GM19324 (cell line): ENCODE measurements around the gene TSR2.

Experiments used
- ATAC-seq: cut with Tn5 transposase; IDR thresholded peaks from one replicate; pipeline ENCODE4 v1.9.1; 2021; ENCODE audit warnings: mild to moderate bottlenecking, moderate library complexity; ENCODE audit not compliant: unreplicated experiment, low FRiP score

The TSR2 gene, protein sequence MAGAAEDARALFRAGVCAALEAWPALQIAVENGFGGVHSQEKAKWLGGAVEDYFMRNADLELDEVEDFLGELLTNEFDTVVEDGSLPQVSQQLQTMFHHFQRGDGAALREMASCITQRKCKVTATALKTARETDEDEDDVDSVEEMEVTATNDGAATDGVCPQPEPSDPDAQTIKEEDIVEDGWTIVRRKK

DNA sequence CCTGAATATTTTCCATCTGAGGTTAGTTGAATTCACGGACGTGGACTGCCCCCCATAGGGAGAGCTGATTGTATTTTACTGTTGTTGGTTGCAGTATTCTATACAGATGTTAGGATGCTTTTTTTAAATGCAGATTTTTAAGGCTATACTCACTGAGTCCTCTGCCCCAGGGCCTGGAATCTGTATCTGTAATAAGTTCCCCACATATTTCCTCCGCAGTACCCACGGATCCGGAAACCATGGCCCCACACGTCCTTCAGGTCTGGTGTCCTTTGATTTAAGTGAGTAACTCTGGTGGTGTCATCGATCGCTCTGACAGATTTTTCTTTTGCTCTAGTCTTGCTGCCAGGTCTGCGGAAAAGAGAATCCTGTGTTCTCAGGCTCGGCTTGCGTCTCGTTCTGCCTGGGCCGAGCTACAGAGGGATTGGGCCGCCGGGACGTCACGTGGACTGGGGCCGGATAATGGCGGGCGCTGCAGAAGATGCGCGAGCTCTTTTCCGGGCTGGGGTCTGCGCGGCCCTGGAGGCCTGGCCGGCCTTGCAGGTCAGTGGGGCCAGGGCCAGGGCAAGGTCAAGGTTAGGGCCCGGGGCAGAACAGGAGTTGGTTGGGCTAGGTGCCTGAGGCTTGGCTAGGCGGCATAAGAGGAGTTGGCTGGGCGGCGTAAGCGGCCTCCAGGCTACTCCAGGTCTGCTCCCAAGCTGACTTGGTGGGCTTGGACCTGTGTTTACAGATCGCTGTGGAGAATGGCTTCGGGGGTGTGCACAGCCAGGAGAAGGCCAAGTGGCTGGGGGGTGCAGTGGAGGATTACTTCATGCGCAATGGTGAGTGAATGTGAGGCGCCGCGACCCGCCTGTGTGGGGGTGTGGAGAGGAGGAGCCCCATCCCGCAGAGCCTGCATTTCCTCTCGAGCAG is at the start of gene TSR2:
TSS of gene TSR2 (plus strand) at position 445 of the 912 bp plus-strand sequence. CDS start at position 463, 18 bp downstream.
- peak; percentile 95 for ATAC-seq

GRCh38 chrX:54397113-54397512 is 43.1 kb upstream of the TSR2 start:
- no peak for ATAC-seq

DNA sequence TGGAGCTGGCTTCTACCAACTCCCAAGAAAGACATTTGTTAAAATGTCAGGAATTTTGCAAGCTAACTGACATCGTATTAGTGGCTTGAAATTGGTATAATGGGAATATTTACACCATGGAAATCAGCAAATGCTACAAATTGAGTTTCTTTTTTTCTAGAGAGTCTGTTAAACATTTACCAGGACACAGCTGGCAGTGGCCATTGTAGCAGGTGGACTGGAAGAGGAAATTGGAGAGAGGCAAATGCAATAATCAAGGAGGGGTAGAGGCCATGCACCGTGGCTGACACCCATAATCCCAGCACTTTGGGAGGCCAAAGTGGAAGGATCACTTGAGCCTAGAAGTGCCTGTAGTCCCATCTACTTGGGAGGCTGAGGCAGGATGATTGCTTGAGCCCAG is 32.9 kb upstream of the TSR2 start:
- ATAC-seq, result no peak

GRCh38 chrX:54411732-54412131 is 28.5 kb upstream of the TSR2 start:
- no peak for ATAC-seq

DNA sequence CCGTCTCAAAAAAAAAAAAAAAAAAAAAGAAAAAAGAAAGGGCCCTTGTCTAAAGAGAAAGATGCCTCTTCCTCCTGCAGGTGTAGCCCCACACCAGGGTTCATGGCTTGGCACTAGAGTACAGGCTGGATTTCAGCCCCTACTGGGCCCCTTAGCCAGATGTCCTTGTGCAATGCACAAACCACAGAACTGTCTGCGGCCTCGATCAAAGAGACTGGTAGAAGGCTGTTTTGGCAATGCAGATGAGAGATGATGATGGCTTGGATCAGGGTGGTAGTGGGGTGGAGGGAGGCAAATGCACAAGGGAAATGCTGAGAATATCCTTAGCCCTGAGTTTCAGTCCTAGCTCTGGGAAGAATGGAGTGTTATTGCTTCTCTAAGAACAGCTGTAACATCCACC is 26.5 kb upstream of the TSR2 start:
- no peak for ATAC-seq

DNA sequence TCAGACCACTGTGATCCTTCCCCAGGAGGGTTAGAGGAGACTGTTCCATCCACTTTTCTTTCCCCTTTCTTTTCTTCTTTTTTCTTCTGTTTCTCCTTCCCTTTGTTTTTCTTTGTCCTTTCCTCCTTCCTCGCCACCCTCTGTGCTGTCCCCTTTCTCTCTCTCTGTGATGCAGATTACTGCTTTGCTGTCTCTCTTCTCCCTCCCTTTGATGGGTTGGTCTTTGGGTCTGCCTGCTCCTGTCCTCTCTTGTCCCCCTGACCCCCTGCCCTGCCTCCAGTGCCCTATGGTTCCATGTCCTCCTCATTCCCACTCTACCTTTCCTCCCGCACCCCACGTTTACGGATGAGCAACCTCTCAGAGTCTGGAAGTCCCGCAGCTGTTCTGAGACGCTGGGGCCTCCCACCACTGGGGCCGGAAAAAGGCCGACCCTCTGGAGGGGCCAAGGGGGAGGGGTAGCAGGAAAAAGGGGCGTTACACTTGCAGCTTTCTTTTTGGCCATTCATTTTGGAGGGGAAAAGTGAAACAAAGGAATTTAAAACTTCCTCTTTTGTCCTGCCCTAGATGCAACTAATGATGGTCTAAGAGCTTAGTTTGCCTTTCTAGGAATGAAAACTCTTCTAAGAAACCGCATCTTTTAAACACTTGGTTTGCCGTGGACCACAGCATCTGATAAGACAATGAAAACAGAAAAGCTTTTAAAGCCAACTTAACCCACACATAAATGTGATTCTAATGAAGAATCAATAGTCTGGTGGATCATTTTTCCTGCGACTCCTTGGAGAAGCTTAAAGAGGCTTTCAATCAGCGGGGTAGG is 24.5 kb upstream of the TSR2 start:
- no peak for ATAC-seq

DNA sequence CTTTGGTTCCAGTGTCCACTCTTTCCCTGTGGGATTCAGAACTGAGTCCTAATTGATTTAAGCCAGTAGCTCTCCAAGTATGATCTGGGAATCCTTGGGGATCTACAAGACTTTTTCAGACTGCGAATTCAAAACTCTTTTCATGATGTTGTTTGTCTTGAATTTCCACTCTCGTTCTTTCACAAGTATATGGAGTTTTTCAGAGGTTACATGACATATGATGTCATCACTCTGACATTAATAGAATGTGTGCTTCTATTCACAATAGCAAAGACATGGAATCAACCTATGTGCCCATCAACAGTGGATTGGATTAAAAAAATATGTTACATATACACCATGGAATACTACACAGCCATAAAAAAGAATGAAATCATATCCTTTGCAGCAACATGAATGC is 23.2 kb upstream of the TSR2 start:
- ATAC-seq, result no peak

DNA sequence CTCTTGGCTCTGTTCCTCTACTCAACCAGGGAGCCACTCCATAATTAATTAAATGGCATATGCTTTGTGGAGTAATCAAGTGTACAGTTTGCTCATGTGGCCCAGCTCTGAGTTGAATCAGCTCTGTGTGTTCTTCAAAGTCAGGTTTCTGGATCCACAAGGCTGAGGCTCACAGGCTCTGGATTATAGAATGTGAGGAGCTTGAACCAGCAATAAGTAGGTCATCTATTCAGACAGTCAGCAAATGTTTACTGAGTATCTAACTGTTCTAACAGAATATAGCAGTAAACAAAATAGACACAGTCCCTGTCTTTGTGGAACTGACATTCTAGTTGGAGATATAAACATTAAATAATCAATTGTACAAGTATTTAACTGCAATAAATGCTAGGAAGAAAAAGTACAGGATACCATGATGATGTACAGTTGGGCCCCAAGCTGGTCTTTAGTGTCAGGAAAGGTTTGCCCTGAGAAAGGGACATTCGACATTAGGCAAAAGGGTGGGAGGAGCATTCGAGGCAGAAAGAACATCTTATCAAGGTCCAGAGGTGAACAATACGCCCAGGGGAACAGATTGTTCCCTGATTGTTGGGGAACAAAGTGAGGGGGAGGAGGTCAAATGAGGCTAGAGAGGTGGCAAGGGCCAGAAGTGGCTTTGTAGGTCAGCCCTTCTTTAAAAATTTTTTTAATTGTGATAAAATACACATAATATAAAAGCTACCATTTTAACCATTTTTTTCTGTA is 20.5 kb upstream of the TSR2 start:
- ATAC-seq, result no peak

- ATAC-seq, result no peak
Observed at GRCh38 chrX:54422168-54422567, 18.0 kb upstream of the TSR2 start.

DNA sequence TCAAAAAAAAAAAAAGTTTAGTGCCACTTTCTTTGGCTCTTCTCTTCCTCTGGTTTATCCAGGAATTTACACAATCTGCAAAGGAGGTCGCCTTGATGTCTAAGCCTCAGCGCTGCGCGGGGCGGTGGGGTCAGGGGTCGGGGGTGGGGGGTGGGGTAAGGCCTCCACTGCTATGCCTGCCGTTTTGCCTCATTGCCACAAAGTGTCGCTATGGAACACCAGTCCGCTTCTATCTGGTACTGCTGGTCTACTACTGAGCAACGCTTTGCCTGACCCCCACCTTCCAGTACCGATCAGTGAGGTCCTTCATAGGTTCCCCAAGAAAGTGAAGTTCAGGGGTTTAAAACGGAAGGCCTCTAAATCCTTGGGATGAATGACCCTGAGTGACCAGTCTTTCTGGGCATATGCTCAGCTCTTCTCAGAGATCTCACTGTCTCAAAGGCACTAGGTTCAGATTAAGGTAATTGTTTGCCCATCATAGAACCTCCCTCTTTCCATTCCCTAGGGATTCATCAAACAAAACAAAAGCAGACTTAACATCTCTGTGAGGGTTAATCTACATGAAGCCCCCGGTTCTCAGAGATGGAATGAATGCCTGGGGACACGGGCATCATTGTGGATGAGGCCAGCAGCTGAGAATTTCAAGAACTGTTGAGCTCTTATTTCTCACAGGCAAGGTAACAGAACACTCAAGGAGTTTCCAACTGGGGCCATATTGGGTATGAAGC is 16.9 kb upstream of the TSR2 start:
- no peak for ATAC-seq

GRCh38 chrX:54427837-54428424 is 12.3 kb upstream of the TSR2 start:
- ATAC-seq, result no peak

- no peak for ATAC-seq
Observed at GRCh38 chrX:54430519-54430918, 9.7 kb upstream of the TSR2 start.

GRCh38 chrX:54435121-54435520 is 5.1 kb upstream of the TSR2 start:
- no peak for ATAC-seq

GRCh38 chrX:54442790-54443189 is 2.6 kb downstream of the TSR2 start:
- no peak for ATAC-seq

DNA sequence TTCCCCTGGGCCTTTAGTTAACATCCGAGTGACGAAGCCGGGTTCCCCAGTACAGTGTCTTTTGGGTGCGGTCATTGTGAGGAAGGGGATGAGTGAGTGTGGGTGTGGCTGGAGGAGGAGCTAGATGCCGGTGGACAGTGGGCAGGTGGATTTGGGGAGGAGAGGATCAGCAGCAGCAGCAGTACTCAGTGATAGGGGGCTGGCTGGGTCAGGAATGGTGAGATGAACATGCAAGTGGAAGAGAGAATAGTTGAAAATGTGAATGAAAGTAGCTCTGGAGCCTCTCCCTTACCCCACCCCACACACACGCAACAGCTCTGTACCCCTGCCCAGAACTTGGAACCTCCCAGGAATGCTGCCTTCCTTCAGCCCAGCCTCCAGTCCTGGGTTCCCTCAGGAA is 4.5 kb downstream of the TSR2 start:
- no peak for ATAC-seq

DNA sequence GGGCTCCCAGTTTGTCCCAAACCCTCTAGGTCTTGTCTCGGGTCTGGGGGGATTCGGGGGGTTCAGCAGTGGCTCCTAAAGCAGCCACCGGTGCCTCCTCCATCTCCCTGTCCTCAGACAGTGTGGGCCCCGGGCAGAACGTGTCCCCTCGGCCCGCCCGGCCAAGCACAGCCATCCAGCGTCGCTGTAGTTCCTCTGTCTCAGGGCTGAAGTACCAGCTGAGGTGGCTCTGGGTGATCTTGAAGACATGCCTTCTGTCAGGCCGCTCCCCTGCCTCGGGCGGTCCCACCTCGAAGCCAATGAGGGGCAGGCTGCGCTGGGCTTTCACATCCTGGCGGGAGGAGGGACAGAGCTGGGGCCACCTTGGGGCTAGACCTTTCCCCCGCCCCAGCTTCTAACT is 5.9 kb downstream of the TSR2 start:
- ATAC-seq, result no peak

GRCh38 chrX:54447461-54447860 is 7.3 kb downstream of the TSR2 start:
- ATAC-seq, result no peak

DNA sequence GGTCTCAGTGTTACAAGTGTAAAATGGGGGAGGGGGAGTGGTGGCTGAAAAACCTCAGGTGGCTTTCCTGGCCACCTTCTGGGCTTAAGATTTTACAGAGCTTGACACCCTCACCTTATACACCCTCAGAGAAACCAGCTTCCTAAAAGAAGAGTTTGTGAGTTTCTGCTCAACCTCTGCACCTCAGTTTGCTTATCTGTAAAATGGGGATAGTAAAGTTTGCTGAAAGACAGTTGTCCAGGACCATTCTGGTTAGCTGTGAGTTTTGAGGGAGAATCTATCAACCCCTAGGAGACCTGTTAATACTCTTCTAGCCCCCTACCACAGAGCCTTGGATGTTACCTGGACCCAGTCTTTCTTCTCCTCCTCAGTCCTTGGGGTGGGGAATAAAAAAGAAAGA is 9.7 kb downstream of the TSR2 start:
- no peak for ATAC-seq

- no peak for ATAC-seq
Observed at GRCh38 chrX:54452920-54453319, 12.7 kb downstream of the TSR2 start.
